Left hindlimb (tissue), 1 donor: Measurements from ENCODE around the gene AJM1.
A peak's percentile ranks its signal among the peaks of the same experiment; 100 is the strongest.
"Not testable (repeated sequence)": the region's sequence is repeated elsewhere in the genome, so short reads cannot be mapped to it uniquely, and the experiment has no call there.

Experiments
- DNase-seq: peaks from one replicate; pipeline ENCODE4 v3.0.0-alpha.2; 2018

AJM1 gene

DNA sequence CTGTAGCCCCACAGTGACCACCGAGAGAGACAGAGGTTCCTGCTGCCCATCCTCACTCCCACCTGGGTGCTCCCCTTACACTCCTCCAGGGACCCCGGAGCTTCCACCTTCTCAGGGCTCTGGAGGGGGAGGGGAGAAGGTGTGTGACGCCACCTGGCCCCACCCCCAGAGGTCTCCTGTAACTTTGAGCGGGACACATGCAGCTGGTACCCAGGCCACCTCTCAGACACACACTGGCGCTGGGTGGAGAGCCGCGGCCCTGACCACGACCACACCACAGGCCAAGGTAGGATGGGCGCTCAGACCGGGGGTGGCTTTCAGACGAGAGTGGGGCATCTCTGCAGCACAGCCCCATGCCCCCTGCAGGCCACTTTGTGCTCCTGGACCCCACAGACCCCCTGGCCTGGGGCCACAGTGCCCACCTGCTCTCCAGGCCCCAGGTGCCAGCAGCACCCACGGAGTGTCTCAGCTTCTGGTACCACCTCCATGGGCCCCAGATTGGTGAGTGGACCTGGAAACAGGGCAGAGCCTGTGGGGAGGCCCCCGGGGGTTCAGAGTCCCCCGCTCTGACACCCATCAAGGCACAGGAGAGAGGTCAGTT lies 14.4 kb downstream of the AJM1 start:
- peak; percentile 37 for DNase-seq

GRCh38 chr9:136857166-136857565 lies 14.9 kb downstream of the AJM1 start:
- DNase-seq: peak; percentile 42

DNA sequence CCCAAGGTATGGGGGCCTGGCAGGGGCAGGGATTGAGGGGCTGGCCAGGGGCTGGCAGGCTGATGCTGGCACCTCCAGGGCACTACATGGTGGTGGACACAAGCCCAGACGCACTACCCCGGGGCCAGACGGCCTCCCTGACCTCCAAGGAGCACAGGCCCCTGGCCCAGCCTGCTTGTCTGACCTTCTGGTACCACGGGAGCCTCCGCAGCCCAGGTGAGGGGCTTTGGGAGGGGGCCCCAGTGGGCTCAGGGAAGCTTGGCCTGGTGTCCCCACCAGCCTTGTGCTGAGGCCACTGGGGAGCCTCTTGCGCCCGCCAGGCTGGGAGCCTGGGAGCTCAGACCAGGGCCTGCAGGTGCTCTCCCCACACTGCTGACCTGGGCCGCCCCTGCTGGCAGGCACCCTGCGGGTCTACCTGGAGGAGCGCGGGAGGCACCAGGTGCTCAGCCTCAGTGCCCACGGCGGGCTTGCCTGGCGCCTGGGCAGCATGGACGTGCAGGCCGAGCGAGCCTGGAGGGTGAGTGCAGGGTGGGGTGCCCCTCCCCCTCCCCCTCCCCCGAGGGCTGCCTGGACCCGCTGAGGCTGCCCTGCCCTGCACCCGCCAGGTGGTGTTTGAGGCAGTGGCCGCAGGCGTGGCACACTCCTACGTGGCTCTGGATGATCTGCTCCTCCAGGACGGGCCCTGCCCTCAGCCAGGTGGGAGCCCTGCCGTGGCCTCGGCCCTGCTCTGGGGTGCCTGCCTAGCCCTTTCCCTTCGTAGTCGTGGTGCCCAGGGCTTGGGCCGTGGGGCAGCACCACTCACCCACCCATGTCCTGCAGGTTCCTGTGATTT lies 15.5 kb downstream of the AJM1 start:
- DNase-seq: peak; percentile 34

DNA sequence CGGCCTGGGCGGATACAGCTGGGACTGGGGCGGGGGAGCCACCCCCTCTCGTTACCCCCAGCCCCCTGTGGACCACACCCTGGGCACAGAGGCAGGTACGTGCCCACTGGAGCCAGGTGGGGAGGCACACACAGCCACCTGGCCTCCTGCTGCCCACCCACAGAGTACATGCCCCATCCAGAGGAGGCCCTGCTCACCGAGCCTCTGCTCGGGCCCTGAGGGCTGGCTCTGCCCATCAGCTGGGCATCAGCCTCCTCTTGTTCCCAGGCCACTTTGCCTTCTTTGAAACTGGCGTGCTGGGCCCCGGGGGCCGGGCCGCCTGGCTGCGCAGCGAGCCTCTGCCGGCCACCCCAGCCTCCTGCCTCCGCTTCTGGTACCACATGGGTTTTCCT lies 16.2 kb downstream of the AJM1 start:
- no peak for DNase-seq

- peak; percentile 70 for DNase-seq
Measured at GRCh38 chr9:136858844-136859757, 16.8 kb downstream of the AJM1 start.

- no peak for DNase-seq
Measured at GRCh38 chr9:136860529-136860928, 18.3 kb downstream of the AJM1 start.

DNA sequence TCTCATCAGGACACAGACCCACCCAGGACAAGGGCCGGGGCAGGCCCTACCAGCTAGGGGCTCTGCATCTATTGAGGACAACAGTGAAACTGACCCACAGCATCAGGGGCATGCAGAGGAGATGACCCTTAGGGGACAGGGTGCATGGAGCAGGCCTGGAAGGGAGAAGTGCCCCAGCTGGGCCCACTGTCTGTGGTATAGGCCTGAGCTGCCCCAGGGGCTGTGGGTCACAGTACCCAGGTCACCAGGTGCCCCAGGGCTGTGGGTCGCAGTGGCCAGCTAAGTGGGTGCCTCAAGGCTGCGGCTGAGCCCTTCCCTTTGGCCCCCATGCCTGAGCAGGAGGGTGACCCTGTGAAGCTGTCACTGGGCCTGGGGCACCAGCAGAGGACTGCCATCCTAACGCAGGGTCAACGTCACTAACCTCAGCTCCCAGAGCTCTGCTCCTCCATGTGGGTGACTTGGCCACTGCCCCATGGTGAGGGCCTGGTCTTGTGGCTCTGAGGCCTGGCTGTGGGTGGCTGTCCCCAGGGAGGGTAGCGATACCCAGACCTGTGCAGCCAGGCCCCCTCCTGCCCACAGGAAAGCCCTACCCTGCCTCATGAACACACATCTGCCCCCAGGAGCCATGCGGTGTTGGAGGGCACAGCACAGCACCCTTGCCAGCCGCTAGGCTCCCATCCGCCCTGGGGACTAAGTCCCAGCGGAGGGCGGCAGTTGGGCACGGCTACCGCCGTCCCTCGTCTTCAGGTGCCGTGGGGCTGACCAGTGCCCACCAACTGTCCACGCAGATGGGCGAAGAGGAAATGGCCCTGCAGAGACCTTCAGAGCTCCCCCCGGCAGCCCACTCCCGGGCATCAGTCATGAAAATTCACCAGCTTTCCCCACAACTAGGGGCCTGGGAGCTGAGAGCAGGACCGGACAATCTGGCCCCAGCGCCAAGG lies 18.9 kb downstream of the AJM1 start:
- DNase-seq: no peak

DNA sequence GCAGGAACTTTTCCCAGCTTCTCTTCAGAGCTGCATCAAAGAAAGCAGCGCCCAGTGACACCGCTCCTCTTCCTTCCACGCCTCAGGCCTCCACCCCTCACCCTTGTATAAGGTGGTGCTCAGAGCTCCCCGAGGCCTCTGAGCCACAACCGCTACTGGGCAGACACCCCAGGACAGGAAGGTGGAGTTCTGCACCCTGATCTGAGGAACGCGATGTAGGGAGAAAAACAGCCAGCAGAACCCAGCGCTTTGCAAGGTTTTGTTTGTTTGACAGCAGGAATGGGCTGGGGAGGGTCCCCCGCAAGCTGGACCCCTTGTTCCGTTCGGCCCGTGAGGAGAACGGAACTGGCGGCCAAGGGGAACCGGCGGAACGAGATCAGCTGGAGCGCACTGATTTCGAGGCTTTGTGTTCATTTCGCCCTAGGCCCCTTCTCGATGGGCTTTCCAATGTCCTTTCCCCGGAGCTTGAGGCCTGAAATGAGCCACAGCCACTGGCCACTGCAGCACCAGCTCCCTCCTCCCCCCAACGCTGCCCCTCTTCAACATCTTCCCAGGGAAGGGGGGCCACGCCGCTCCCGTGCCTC lies 19.7 kb downstream of the AJM1 start:
- no peak for DNase-seq

DNA sequence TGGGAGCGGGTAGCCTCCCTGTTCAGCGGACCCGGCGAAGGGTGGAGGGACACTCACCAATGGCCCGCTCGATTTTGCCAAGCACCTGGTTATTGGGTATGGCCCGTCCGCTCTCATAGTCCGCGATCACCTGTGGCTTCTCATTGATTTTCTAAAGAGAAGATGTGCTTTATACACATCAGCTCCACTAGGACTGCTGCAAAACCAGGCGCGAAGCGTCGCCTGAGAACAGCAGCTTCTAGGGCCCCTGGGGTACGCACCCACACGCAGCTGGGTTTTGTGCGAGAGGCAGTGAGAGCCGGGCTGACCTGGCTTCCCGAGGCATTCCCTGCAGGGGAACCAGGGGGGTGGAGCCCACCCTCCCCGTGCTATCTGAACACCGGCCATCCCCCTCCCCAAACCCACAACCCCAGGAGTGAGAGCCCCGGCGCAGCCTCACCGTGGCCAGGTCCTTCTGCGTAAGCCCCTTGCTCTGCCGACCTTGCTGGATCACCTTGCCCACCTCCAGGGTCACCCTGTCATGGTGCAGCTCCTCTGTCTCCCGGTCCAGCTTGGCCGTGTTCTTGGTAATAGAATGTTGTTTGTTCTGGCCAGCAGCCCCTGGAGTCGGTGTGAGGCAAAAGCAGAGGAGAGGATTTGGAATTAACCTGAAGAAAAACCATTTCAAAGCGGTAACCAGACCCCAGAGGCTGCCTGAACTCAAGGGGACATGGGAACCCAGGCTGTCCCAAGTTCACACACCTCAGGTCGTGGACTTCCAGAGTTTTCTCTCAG lies 20.8 kb downstream of the AJM1 start:
- no peak for DNase-seq

GRCh38 chr9:136863623-136864273 lies 21.5 kb downstream of the AJM1 start:
- no peak for DNase-seq

DNA sequence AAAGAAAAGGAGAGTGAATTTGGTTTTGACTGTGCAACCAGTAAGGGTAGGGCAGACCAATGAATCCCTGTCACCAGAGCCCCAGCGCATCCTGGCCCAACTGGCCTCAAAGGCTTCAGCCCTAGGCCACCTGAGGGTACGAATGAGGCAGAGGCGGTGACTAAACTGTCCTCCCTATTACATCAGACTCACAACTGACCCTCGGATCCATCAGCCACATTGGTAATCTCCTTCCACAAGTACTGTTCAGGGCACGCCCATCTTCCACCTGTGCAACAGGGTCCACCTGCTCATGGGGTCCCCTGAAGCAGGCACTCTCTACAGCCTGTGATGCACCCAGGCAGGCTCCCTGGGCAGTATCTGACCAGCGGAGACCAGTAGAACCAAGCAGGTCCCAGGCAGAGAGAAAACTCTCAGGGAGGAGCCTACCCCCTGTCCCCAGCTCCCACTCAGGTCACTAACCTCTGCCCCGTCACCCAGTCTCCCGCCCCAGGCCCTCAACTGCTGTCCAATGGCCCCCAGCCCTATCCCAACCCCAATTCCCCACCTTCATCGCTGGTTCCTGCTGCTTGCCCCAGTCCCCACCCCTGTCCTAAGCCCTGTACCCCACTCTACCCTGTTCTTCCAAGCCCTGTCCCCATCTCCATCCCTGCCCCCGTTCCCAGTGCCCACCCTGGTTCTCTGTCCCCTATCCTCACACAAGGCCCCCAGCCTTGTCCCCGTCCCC lies 22.9 kb downstream of the AJM1 start:
- DNase-seq: no peak

DNA sequence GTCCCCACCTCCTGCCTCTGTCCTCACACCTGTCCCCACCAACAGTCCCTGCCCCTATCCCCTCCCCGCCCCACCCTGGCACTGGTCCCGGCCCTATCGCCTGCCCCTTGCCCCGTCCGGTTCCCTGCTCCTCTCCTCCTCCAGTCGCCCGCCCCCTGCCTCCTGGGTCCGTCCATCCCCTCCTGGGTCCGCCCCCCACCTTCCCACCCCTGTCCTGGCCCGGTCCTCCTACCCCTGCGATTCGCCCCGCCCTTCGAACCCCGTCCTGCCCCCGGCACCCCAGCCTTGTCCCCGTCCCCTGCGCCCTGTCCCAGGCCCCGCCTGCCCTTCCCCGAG lies 23.5 kb downstream of the AJM1 start:
- DNase-seq: peak; percentile 59

GRCh38 chr9:136866898-136867421 lies 24.7 kb downstream of the AJM1 start:
- not testable (repeated sequence) for DNase-seq

GRCh38 chr9:136867480-136867879 lies 25.2 kb downstream of the AJM1 start:
- DNase-seq: no peak

GRCh38 chr9:136867917-136868316 lies 25.6 kb downstream of the AJM1 start:
- no peak for DNase-seq

DNA sequence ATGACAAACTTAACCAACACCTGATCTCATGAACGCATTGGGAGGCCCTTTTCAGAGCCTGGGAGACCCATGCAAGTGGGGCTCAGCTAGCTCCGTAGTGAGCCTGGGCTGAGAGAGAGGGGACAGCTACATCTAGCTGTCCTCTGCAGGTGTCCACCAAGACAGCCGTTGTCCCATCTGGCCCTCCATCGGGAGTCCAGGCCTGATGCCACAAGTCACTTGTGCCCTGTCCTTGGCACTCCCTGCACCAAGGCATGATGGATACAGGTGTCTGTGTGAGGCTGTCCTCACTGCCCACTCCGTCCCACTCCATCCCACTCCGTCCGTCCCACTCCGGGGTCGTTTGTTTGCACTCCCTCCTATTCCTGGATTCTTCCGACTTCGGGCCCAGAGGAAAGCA lies 26.4 kb downstream of the AJM1 start:
- DNase-seq: no peak

DNA sequence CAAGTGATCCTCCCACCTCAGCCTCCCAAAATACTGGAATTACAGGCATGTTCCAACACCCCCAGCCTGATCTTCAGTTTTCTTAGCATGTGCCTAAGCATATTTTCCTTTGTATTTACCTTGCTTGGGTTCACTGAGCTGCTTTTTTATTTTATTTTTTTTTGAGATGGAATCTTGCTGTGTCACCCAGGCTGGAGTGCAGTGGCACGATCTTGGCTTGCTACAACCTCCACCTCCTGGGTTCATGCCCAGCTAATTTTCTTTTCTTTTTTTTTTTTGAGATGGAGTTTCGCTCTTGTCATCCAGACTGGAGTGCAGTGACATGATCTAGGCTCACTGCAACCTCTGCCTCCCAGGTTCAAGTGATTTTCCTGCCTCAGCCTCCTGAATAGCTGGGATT lies 27.3 kb downstream of the AJM1 start:
- not testable (repeated sequence) for DNase-seq

DNA sequence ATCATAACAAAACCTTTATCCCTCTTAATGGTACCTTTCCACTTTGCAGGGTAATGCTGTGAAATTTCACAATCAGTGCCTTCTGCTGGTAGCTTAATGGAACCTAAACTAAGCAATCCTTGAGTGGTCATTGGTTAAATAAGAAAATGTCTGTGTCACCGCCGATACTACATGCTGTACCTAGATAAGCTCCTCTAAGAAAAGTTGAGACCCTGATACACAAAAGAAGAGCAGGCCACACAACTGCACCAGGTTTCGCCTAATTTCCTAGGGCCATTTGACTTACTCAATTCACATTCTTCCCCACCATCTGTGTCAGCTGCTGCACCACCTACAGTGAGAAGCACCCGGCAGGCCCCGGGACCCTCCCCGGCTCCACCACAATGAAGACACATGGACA lies 32.9 kb downstream of the AJM1 start:
- DNase-seq: no peak

- DNase-seq: no peak
Measured at GRCh38 chr9:136876476-136876875, 34.2 kb downstream of the AJM1 start.

DNA sequence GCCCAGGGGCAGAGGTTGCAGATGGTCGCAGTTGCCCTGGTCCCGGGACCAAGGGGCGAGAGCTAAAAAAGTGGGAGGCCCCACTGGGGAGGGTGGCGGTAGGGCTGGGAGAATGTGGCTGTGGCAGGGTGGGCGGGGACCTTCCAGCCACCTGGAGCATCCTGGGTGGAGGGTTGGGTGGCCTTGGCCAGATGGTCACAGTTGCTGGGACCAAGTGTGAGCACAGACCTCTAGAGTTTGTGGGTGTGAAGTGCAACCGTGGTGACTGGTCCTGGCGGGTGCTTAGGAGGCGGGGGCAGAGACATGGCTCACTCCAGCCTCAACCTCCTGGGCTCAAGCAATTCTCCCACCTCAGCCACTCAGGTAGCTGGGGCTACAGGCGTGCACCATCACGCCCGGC lies 38.4 kb downstream of the AJM1 start:
- DNase-seq: no peak
